Ovary (tissue), 9 donors: Measurements from ENCODE around the gene ACRV1. TPM values are rescaled to one million over a fixed set of nuclear protein-coding genes. Genes with fewer than 3 reads are reported as not detected.

Source experiments
- DNase-seq, 5 donors: peaks; one replicate each; pipeline ENCODE4 v3.0.0-alpha.2; 2019 to 2020
- H3K27ac ChIP-seq, 2 donors: fragments of 200-600 bp; one replicate each; pipeline versions ENCODE4 v1.5.1 to v1.8.0; 2019 to 2022
- H3K27me3 ChIP-seq: fragments of 200-600 bp; one replicate; pipeline ENCODE4 v1.8.0; 2022
- H3K36me3 ChIP-seq: fragments of 200-600 bp; sonication (generic); one replicate; pipeline ENCODE4 v1.5.1; 2019
- H3K4me1 ChIP-seq: one replicate; pipeline ENCODE4 v1.8.1; 2013; ENCODE audit warnings: mild to moderate bottlenecking, moderate library complexity; ENCODE audit not compliant: insufficient read depth
- H3K4me3 ChIP-seq: fragments of 200-600 bp; sonication (generic); one replicate; pipeline ENCODE4 v1.5.1; 2017
- H3K9me3 ChIP-seq, 2 donors: fragments of 200-600 bp in 1 of 2; sonication (generic) in 1 of 2; one replicate each; pipeline versions ENCODE4 v1.5.1 to v1.8.1; 2013 to 2019; ENCODE audit warnings: mild to moderate bottlenecking in 1 of 2, moderate library complexity in 1 of 2
- CTCF ChIP-seq, 3 donors: fragments of 450-650 bp in 2 of 3; fragments of 200-600 bp in 1 of 3; IDR thresholded peaks; one replicate each; pipeline versions ENCODE4 v1.5.1 to v1.8.0; 2016 to 2022; ENCODE audit warnings: antibody characterized with exemption in 3 of 3, mild to moderate bottlenecking in 1 of 3
- EP300 ChIP-seq: sonication (generic); formaldehyde crosslinking; IDR thresholded peaks from one replicate; pipeline ENCODE4 v1.6.1; 2017; ENCODE audit warnings: antibody characterized with exemption
- POLR2A ChIP-seq: fragments of 450-650 bp; IDR thresholded peaks from one replicate; pipeline ENCODE4 v1.6.1; 2017; ENCODE audit warnings: antibody characterized with exemption, mild to moderate bottlenecking, moderate library complexity
- WGBS, 3 donors: extraction: QIAGEN DNeasy Blood & Tissue Kit in 1 of 3; methylation state at CpG; one replicate each; pipeline versions ENCODE4 v1.1.5 to v1.1.7; 2013 to 2017; 5-methylcytosine and 5-hydroxymethylcytosine counted together
- intact Hi-C, 4 donors: fragments of 100-400 bp; cut with DNase I; formaldehyde crosslinking; loops; one replicate each; pipeline versions ENCODE4 v1.11.0 to v1.15.1; 2022 to 2023
- polyA plus RNA-seq, 2 donors: library from polyadenylated mRNA; stranded (reverse); fragments of 200-250 nt in 1 of 2; fragments of 350-450 nt in 1 of 2; fragmentation: Illumina TruSeq in 1 of 2; extraction: RNeasy Lipid Tissue Mini Kit (QIAGEN cat#74804) in 1 of 2; gene quantifications; one replicate each; pipeline ENCODE4 v1.2.3, GENCODE V29; 2013 to 2014
- total RNA-seq, 7 donors: library from RNA; depleted of rRNA in 2 of 7; stranded (reverse); fragments of >200 nt in 2 of 7; fragmentation: NEBNext Ultra II Directional in 3 of 7; extraction: Animal tissue kit (Norgen Biotek cat#: 25700) in 3 of 7; gene quantifications; one replicate each; pipeline versions ENCODE4 v1.1.0 to v1.2.4, GENCODE V29; 2016 to 2023
- donor health status: DM: no; HTN: no; CAD: no; lungs with moderate emphysema.
- donor health status: DM: no; HTN: no; CAD: no.
- donor health status: Bipolar disorder and iron deficiency.
- donor health status: DM: yes; HTN: yes; CAD: no.
- donor health status: DM: no; HTN: no; CAD: no.
- donor health status: DM: yes; HTN: yes; CAD: no.

ACRV1 gene
- total and polyA plus RNA-seq, 9 donors: not detected

GRCh38 chr11:125701858-125702621, 21.4 kb upstream of the ACRV1 start:
- no peak overlapping the region for H3K4me3 ChIP-seq
- DNase-seq: no peak
- intact Hi-C loops: no loop called here

GRCh38 chr11:125701018-125701610, 20.5 kb upstream of the ACRV1 start:
- no peak for DNase-seq
- Histone ChIP-seq H3K36me3 (no peaks in the 10 kb centered on the region), H3K27me3 (no peaks in the 10 kb centered on the region), H3K4me3 (no peak overlapping the region), H3K9me3 (no peaks in the 10 kb centered on the region), H3K27ac (no peak overlapping the region), H3K4me1 (no peaks in the 10 kb centered on the region)
- TF ChIP-seq EP300 (no peak), POLR2A (no peak), CTCF (IDR thresholded peaks at IDR 0.05) (no peak)
- intact Hi-C loops: no loop called here
- 67 to 77% (median 72%) methylated on average over 6 of the region's 6 CpGs for WGBS, 3 donors

More at GRCh38 chr11:125701858-125702621, 21.4 kb upstream of the ACRV1 start:
- Histone ChIP-seq H3K9me3 (no peaks in the 10 kb centered on the region), H3K4me1 (no peaks in the 10 kb centered on the region), H3K27me3 (no peaks in the 10 kb centered on the region), H3K36me3 (no peaks in the 10 kb centered on the region), H3K27ac (no peak overlapping the region)
- TF ChIP-seq EP300 (no peak), POLR2A (no peak), CTCF (IDR thresholded peaks at IDR 0.05) (no peak)
- 47 to 62% (median 53%) methylated on average over 6 of the region's 6 CpGs for WGBS, 3 donors

GRCh38 chr11:125694951-125695350, 14.3 kb upstream of the ACRV1 start:
- Histone ChIP-seq H3K27me3 (no peaks in the 10 kb centered on the region), H3K9me3 (no peaks in the 10 kb centered on the region), H3K27ac (no peak overlapping the region), H3K4me3 (no peak overlapping the region), H3K36me3 (no peaks in the 10 kb centered on the region), H3K4me1 (no peaks in the 10 kb centered on the region)
- TF ChIP-seq POLR2A: no peak
- no peak for TF ChIP-seq CTCF (IDR thresholded peaks at IDR 0.05)
- TF ChIP-seq EP300: no peak
- DNase-seq: no peak
- intact Hi-C loops: no loop called here
- WGBS, 3 donors: 77 to 82% (median 80%) methylated on average over 2 of the region's 2 CpGs

- no peaks in the 10 kb centered on the region for H3K9me3 ChIP-seq
- 56 to 66% (median 62%) methylated on average over 5 of the region's 5 CpGs for WGBS, 3 donors
- no peaks in the 10 kb centered on the region for H3K27me3 ChIP-seq
- no peak overlapping the region for H3K27ac ChIP-seq
- DNase-seq: no peak
- H3K36me3 ChIP-seq: no peaks in the 10 kb centered on the region
- no peak overlapping the region for H3K4me3 ChIP-seq
- TF ChIP-seq EP300: no peak
- intact Hi-C loops: no loop called here
- no peaks in the 10 kb centered on the region for H3K4me1 ChIP-seq
Observed at GRCh38 chr11:125692887-125693286, 12.2 kb upstream of the ACRV1 start.

- DNase-seq: no peak
- WGBS, 3 donors: 91 to 98% (median 93%) methylated on average over 2 of the region's 2 CpGs
- TF ChIP-seq EP300 (no peak), CTCF (IDR thresholded peaks at IDR 0.05) (no peak), POLR2A (no peak)
- Histone ChIP-seq H3K27me3 (no peaks in the 10 kb centered on the region), H3K4me3 (no peak overlapping the region), H3K4me1 (no peaks in the 10 kb centered on the region), H3K36me3 (no peaks in the 10 kb centered on the region), H3K9me3 (no peaks in the 10 kb centered on the region), H3K27ac (no peak overlapping the region)
- intact Hi-C loops: no loop called here
Observed at GRCh38 chr11:125690006-125690405, 9.4 kb upstream of the ACRV1 start.
